ENCODE measurements around the gene LAMB2.

- TF ChIP-seq EZH2 (IDR thresholded peaks at IDR 0.05) = no peak
- TF ChIP-seq POLR2AphosphoS5 (IDR thresholded peaks at IDR 0.05; ENCODE audit: borderline replicate concordance, low read depth, low read length) = no peak
- TF ChIP-seq FOXP2 (optimal IDR thresholded peaks at IDR 0.05; ENCODE audit: control extremely low read depth, extremely low read length, insufficient read depth) = no peak
These were observed 7.7 kb downstream of the LAMB2 start for GRCh38 chr3:49124991-49125670.

Measured in SK-N-MC (cell line).